NCI-H2196 treated with DMSO at 0.1 percent for 48 hours (cell line): ENCODE results near the gene SEH1L.
"Not testable (repeated sequence)": the region's sequence is repeated elsewhere in the genome, so short reads cannot be mapped to it uniquely, and the experiment has no call there.

Experiments
- DNase-seq: peaks from one replicate; lab custom pipeline; 2025; ENCODE audit not compliant: unreplicated experiment; lab: John Stamatoyannopoulos, UW

SEH1L gene

GRCh38 chr18:12943215-12943614 is 4.6 kb upstream of the SEH1L start:
- no peak for DNase-seq

- DNase-seq, result peak; percentile 39
Observed at GRCh38 chr18:12944709-12945108, 3.1 kb upstream of the SEH1L start.

GRCh38 chr18:12946549-12947284 is 1.1 kb upstream of the SEH1L start:
- no peak for DNase-seq

GRCh38 chr18:12948050-12948804 is 416 bp downstream of the SEH1L start:
- DNase-seq, result peak; percentile 98

- DNase-seq, result no peak
Observed at GRCh38 chr18:12958478-12958877, 10.7 kb downstream of the SEH1L start.

DNA sequence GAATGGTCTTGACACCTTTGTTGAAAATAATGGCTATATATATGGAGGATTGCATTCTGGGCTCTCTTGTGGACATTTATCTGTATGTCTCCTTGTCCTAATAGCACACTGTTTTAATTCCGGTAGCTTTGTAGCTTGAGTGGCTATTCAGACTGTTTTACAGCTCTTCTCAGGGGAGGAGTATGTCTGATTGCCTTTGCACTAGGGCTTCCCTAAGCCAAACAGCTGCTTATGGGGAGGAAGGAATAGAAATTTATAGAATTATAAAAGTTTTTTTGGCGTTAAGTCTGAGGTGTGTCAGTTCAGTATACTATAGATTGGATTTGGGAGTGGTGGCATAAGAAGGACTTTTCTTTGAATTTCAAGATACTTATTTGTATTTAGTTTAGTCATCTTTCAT is 12.6 kb downstream of the SEH1L start:
- DNase-seq, result no peak

- DNase-seq, result no peak
Observed at GRCh38 chr18:12960853-12961397, 13.1 kb downstream of the SEH1L start.

- no peak for DNase-seq
Observed at GRCh38 chr18:12963069-12963468, 15.3 kb downstream of the SEH1L start.

GRCh38 chr18:12968115-12968514 is 20.3 kb downstream of the SEH1L start:
- no peak for DNase-seq

GRCh38 chr18:12968619-12969018 is 20.8 kb downstream of the SEH1L start:
- no peak for DNase-seq

- no peak for DNase-seq
Observed at GRCh38 chr18:12973562-12974213, 25.9 kb downstream of the SEH1L start.

DNA sequence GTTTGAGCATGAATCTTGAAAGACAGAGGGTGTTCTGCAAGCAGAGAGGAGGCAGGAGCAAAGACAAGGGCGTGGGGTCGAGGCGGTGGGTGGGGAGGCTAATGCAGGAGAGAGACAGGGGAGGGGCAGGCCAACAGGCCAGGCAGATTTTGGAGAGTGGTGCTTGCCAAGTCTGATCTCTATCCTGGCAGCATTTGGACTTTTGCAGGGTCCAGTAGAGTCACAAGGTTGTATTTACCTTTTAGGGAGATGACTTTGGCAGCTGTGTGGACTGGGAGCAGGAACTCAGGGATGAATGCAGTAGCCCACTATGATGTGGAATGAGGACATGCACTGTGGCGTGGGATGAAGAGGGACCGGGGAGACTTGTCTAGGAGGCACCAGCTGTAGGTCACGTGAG is 27.7 kb downstream of the SEH1L start:
- DNase-seq, result no peak

DNA sequence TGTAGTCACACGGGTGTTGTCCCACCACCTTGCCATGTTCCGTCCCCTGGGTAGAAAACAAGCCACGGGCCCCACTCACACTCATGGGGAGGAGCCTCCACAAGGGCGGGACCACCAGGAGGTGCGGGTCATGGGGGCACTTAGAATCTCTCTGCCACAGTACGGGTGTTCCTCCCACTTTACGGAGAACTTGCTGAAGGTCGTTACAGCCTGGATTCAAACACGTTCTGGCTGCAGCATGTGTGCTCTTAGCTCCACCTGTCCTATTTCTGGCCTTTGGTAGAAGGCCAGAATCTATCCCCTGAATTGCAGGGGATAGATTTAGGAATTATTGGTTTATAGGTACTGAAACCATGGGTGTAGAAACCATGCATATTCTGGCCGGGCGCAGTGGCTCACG is 28.5 kb downstream of the SEH1L start:
- no peak for DNase-seq

GRCh38 chr18:12980065-12980464 is 32.3 kb downstream of the SEH1L start:
- DNase-seq, result not testable (repeated sequence)

DNA sequence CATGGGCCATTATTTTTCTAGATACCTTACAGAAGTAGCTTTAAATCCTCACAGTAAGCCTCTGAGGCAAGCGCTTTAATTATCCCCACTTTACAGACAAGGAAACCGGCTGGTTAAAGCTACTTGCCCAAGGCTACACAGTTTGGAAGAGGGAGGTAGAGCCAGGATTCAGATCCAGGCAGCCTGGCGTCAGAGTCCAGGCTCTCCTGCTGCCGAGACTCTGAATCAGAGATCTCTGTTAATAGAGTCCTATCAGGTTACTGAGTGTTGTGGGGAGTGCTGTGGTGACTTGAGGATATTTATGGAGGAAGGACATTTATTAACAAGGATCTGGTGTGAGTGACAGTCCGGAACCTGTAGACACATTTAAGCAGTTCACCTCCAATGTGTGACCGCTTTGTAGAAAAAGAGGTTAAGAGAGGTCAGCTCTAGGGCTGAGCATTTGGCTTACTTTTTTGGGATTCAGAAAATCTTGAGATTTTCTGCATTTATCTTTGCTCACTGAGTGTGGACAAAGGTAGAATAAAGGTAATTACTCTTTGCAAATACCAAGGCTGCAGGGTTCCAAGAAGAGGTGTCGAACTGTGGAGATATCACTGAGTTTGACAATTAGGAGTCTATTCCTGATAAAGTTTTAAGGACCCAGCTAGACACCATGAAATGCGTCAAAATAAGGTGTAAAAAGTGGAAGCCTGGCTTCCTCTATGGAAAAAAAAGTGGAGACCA is 41.7 kb downstream of the SEH1L start:
- DNase-seq, result no peak

DNA sequence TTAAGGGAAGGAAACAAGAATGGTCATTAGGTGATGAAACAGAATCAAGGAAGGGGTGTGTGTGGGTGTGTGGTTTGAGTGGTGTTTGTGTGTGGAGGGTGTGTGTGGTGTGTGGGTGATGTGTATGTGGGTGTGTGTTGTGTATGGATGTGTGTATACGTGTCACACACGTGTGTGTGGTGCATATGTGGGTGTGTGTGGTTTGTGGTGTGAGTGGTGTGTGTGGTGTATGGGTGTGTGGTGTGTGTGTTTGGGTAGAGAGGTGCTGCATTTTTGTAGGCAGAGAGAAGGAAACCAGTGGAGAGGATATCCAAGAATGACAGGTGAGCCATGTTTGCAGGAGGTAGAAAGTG is 42.3 kb downstream of the SEH1L start:
- no peak for DNase-seq

- no peak for DNase-seq
Observed at GRCh38 chr18:12990641-12990966, 42.8 kb downstream of the SEH1L start.

GRCh38 chr18:12990967-12991820 is 43.4 kb downstream of the SEH1L start, which contains the start of gene CEP192:
TSS of gene CEP192 (plus strand) at chr18:12991362. CDS start at chr18:12999425, 8,063 bp downstream.
- peak; percentile 100 for DNase-seq

- DNase-seq, result no peak
Observed at GRCh38 chr18:12991821-12992179, 44.0 kb downstream of the SEH1L start.

- no peak for DNase-seq
Observed at GRCh38 chr18:12993439-12993838, 45.6 kb downstream of the SEH1L start.
